Neural progenitor cell (in vitro differentiated cells): ENCODE measurements around the gene PPM1H. TPM values are rescaled to one million over a fixed set of nuclear protein-coding genes. Genes with fewer than 3 reads are reported as not detected.

Experiments
- DNase-seq: peaks from one replicate; pipeline ENCODE4 v3.0.0-alpha.2; 2016; ENCODE audit warnings: low spot score
- H2AFZ ChIP-seq: fragments of 200-600 bp; sonication (generic); replicated peaks from 2 replicates; pipeline ENCODE4 v1.6.1; 2016; ENCODE audit warnings: antibody characterized with exemption
- H3F3A ChIP-seq: fragments of 200-600 bp; sonication (generic); 2 replicates; pipeline ENCODE4 v1.6.1; 2016; ENCODE audit warnings: antibody characterized with exemption, low read depth
- H3K27ac ChIP-seq: fragments of 200-600 bp; sonication (generic); 2 replicates; pipeline ENCODE4 v1.5.1; 2016; ENCODE audit warnings: mild to moderate bottlenecking
- H3K27me3 ChIP-seq: fragments of 200-600 bp; sonication (generic); 2 replicates; pipeline ENCODE4 v1.6.1; 2016; ENCODE audit warnings: mild to moderate bottlenecking, moderate library complexity
- H3K36me3 ChIP-seq: fragments of 200-600 bp; sonication (generic); 2 replicates; pipeline ENCODE4 v1.5.1; 2016
- H3K4me1 ChIP-seq: fragments of 200-600 bp; sonication (generic); 2 replicates; pipeline ENCODE4 v1.6.1; 2016; ENCODE audit warnings: mixed run types
- H3K4me2 ChIP-seq: fragments of 200-600 bp; sonication (generic); 2 replicates; pipeline ENCODE4 v1.6.1; 2016
- H3K4me3 ChIP-seq: fragments of 200-600 bp; sonication (generic); 2 replicates; pipeline ENCODE4 v1.5.1; 2016
- H3K79me2 ChIP-seq: fragments of 200-600 bp; sonication (generic); 2 replicates; pipeline ENCODE4 v1.6.1; 2016; ENCODE audit warnings: low read depth
- H3K9ac ChIP-seq: fragments of 200-600 bp; sonication (generic); 2 replicates; pipeline ENCODE4 v1.6.1; 2016
- H3K9me3 ChIP-seq: fragments of 200-600 bp; sonication (generic); 2 replicates; pipeline ENCODE4 v1.5.1; 2016; ENCODE audit warnings: low read depth
- H4K20me1 ChIP-seq: fragments of 200-600 bp; sonication (generic); 2 replicates; pipeline ENCODE4 v1.6.1; 2016; ENCODE audit warnings: low read depth
- H3K27ac Mint-ChIP-seq: 3 replicates; pipeline ENCODE4 v1.8.0; 2021; ENCODE audit warnings: mixed read lengths
- H3K27me3 Mint-ChIP-seq: 2 replicates; pipeline ENCODE4 v1.8.0; 2022; ENCODE audit warnings: low read depth, mild to moderate bottlenecking, inconsistent platforms, moderate library complexity, mixed read lengths; ENCODE audit not compliant: insufficient read depth
- H3K36me3 Mint-ChIP-seq: 3 replicates; pipeline ENCODE4 v1.8.0; 2021; ENCODE audit warnings: mixed read lengths
- H3K4me1 Mint-ChIP-seq: 3 replicates; pipeline ENCODE4 v1.8.0; 2021; ENCODE audit warnings: mixed read lengths
- H3K4me3 Mint-ChIP-seq: 3 replicates; pipeline ENCODE4 v1.8.0; 2021; ENCODE audit warnings: mild to moderate bottlenecking, moderate library complexity, mixed read lengths
- H3K9me3 Mint-ChIP-seq: 3 replicates; pipeline ENCODE4 v1.8.0; 2020; ENCODE audit warnings: mixed read lengths
- EZH2 ChIP-seq: fragments of 200-600 bp; sonication (generic); IDR thresholded peaks from 2 replicates; pipeline ENCODE4 v1.6.1; 2017; ENCODE audit warnings: antibody characterized with exemption, mild to moderate bottlenecking, moderate library complexity
- EZH2phosphoT487 ChIP-seq: fragments of 200-600 bp; sonication (generic); IDR thresholded peaks from 2 replicates; pipeline ENCODE4 v1.6.1; 2017; ENCODE audit warnings: antibody characterized with exemption
- total RNA-seq: library from RNA; depleted of rRNA; stranded (reverse); fragments of >200 nt; gene quantifications from 2 replicates; pipeline ENCODE4 v1.2.3, GENCODE V29; 2015; ENCODE audit warnings: low replicate concordance
- TF ChIP-seq, protein P1 (sequence below): fragments of 200-600 bp; sonication (generic); IDR thresholded peaks from 2 replicates; pipeline ENCODE4 v1.5.1; 2017; ENCODE audit warnings: antibody characterized with exemption, mild to moderate bottlenecking

PPM1H gene
- total RNA-seq, 1 donor from 2014 or later, result 4.6 TPM

DNA sequence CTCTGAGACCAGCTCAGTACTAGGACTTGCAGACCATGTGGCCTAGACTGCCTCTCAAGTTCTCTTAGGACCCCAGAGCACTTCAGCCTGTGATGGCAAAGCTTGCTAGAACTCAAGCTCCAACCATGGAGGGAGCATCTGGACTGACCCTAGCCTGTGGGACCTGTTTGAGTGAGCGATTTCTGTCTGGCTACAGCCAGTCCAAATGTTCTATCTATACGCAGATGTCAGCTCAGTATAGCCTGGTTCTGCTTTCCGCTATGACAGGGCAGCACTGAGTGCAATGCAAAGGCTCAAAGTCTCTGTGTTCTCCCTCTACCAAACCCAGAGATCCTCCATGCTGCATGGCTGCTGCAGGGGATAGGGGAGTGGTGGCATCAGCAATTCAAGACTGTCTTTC is 20.7 kb upstream of the PPM1H start:
- H3K4me1 Mint-ChIP-seq, result peaks cover 13% of the 10 kb centered on the region
- H3K27me3 Mint-ChIP-seq, result peaks cover 2% of the 10 kb centered on the region
- H3K4me2 ChIP-seq, result no peak overlapping the region
- no peak for TF ChIP-seq EZH2
- no peak for TF ChIP-seq EZH2phosphoT487
- TF ChIP-seq, protein P1, sequence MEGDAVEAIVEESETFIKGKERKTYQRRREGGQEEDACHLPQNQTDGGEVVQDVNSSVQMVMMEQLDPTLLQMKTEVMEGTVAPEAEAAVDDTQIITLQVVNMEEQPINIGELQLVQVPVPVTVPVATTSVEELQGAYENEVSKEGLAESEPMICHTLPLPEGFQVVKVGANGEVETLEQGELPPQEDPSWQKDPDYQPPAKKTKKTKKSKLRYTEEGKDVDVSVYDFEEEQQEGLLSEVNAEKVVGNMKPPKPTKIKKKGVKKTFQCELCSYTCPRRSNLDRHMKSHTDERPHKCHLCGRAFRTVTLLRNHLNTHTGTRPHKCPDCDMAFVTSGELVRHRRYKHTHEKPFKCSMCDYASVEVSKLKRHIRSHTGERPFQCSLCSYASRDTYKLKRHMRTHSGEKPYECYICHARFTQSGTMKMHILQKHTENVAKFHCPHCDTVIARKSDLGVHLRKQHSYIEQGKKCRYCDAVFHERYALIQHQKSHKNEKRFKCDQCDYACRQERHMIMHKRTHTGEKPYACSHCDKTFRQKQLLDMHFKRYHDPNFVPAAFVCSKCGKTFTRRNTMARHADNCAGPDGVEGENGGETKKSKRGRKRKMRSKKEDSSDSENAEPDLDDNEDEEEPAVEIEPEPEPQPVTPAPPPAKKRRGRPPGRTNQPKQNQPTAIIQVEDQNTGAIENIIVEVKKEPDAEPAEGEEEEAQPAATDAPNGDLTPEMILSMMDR, result no peak
- DNase-seq, result no peak
- peaks cover 3% of the 10 kb centered on the region for H3K9me3 Mint-ChIP-seq
- H3K9ac ChIP-seq, result no peak overlapping the region
- no peak overlapping the region for H3K4me3 ChIP-seq
- H3K79me2 ChIP-seq, result no peaks in the 10 kb centered on the region
- H3F3A ChIP-seq, result no peaks in the 10 kb centered on the region
- no peaks in the 10 kb centered on the region for H3K9me3 ChIP-seq
- H3K27ac Mint-ChIP-seq, result no peak overlapping the region
- H3K36me3 Mint-ChIP-seq, result no peaks in the 10 kb centered on the region
- no peak overlapping the region for H3K27ac ChIP-seq
- H3K4me1 ChIP-seq, result peaks cover 9% of the 10 kb centered on the region
- no peaks in the 10 kb centered on the region for H3K36me3 ChIP-seq
- peak overlapping the region; percentile 85 for H2AFZ ChIP-seq
- H3K4me3 Mint-ChIP-seq, result no peak overlapping the region
- no peaks in the 10 kb centered on the region for H3K27me3 ChIP-seq
- H4K20me1 ChIP-seq, result no peaks in the 10 kb centered on the region

DNA sequence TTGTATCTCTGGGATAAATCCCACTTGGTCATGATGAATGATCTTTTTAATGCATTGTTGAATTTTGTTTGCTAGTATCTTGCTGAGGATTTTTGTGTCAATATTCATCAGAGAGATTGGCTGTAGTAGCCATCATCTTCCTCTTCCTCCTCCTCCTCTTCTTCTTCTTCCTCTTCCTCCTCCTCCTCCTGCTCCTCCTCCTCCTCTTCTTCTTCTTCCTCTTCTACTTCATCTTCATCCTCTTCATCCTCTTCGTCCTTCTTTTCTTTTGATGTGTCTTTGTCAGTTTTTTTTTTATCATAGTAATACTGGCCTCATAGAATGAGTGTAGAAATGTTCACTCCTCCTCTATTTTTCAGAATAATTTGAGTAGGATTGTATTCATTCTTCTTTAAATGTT is 15.4 kb upstream of the PPM1H start:
- Mint-ChIP-seq H3K9me3 (peaks cover 4% of the 10 kb centered on the region), H3K36me3 (no peaks in the 10 kb centered on the region), H3K27ac (no peak overlapping the region), H3K27me3 (peaks cover 4% of the 10 kb centered on the region), H3K4me1 (no peaks in the 10 kb centered on the region), H3K4me3 (no peak overlapping the region)
- no peak for DNase-seq
- Histone ChIP-seq H3K9ac (no peak overlapping the region), H3K79me2 (no peaks in the 10 kb centered on the region), H3K9me3 (no peaks in the 10 kb centered on the region), H3K36me3 (no peaks in the 10 kb centered on the region), H3K4me2 (no peak overlapping the region), H4K20me1 (no peaks in the 10 kb centered on the region), H2AFZ (no peak overlapping the region), H3K27me3 (no peaks in the 10 kb centered on the region), H3K4me3 (no peak overlapping the region), H3F3A (no peaks in the 10 kb centered on the region), H3K4me1 (no peaks in the 10 kb centered on the region), H3K27ac (no peak overlapping the region)
- TF ChIP-seq, protein P1, result no peak
- TF ChIP-seq EZH2, result no peak
- TF ChIP-seq EZH2phosphoT487, result no peak

DNA sequence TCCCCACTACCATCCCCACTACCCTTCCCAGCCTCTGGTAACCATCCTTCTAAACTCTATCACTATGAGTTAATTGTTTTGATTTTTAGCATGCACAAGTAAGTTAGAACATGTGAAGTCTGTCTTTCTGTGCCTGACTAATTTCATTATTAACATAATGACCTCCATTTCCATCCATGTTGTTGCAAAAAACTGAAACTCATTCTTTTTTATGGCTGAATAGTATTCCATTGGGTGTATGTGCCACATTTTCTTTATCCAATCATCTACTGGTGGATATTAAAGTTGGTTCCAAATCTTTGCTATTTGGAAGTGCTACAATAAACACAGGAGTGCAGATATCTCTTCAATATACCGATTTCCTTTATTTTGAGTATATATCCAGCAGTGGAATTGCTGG is 13.2 kb upstream of the PPM1H start:
- Histone ChIP-seq H2AFZ (no peak overlapping the region), H3K4me1 (no peaks in the 10 kb centered on the region), H3K4me3 (no peak overlapping the region), H3K4me2 (no peak overlapping the region), H3K27ac (no peak overlapping the region), H4K20me1 (no peaks in the 10 kb centered on the region), H3K27me3 (no peaks in the 10 kb centered on the region), H3K79me2 (no peaks in the 10 kb centered on the region), H3K36me3 (no peaks in the 10 kb centered on the region), H3F3A (no peaks in the 10 kb centered on the region), H3K9ac (no peak overlapping the region), H3K9me3 (no peaks in the 10 kb centered on the region)
- Mint-ChIP-seq H3K4me3 (no peak overlapping the region), H3K9me3 (peaks cover 4% of the 10 kb centered on the region), H3K27me3 (peaks cover 6% of the 10 kb centered on the region), H3K27ac (no peak overlapping the region), H3K4me1 (no peaks in the 10 kb centered on the region), H3K36me3 (no peaks in the 10 kb centered on the region)
- TF ChIP-seq EZH2phosphoT487, result no peak
- TF ChIP-seq, protein P1, result no peak
- TF ChIP-seq EZH2, result no peak
- DNase-seq, result no peak

DNA sequence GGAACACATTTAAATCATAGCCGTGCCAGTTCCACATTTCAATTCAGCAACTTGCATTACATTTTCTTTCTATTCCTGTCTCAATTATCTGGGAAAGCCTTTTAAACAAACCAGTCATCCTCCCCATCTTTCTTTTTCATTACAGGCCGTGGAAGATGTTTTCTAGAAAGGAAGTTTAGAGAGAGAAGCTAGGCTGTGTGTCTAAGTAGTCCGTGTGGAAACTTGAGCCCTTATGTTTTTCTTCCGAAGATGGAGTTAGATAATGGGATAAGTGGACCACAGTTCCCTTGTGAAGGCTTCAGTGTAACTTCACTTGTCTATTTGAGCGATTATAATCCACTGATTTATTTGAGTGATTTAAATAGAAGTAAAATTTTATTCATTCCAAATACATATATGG is 12.4 kb upstream of the PPM1H start:
- Mint-ChIP-seq H3K9me3 (peaks cover 4% of the 10 kb centered on the region), H3K27me3 (peaks cover 8% of the 10 kb centered on the region), H3K4me1 (no peaks in the 10 kb centered on the region), H3K4me3 (no peak overlapping the region), H3K27ac (no peak overlapping the region), H3K36me3 (no peaks in the 10 kb centered on the region)
- no peaks in the 10 kb centered on the region for H4K20me1 ChIP-seq
- H3K4me1 ChIP-seq, result no peaks in the 10 kb centered on the region
- no peak overlapping the region for H3K4me2 ChIP-seq
- DNase-seq, result no peak
- TF ChIP-seq EZH2 (no peak), EZH2phosphoT487 (no peak)
- TF ChIP-seq, protein P1, result no peak
- H3K4me3 ChIP-seq, result no peak overlapping the region
- no peaks in the 10 kb centered on the region for H3K79me2 ChIP-seq
- H3K27me3 ChIP-seq, result no peaks in the 10 kb centered on the region
- no peak overlapping the region for H3K27ac ChIP-seq
- H3F3A ChIP-seq, result no peaks in the 10 kb centered on the region
- H3K9me3 ChIP-seq, result no peaks in the 10 kb centered on the region
- H3K9ac ChIP-seq, result no peak overlapping the region
- H3K36me3 ChIP-seq, result no peaks in the 10 kb centered on the region
- H2AFZ ChIP-seq, result no peak overlapping the region
